ENCODE measurements around the gene CACNA1H. TPM values are rescaled to one million over a fixed set of nuclear protein-coding genes. Genes with fewer than 3 reads are reported as not detected.
"Not testable (repeated sequence)": the region's sequence is repeated elsewhere in the genome, so short reads cannot be mapped to it uniquely, and the experiment has no call there.

CACNA1H gene
- total RNA-seq, 4 donors from 2014 or later, result 133 to 330 (median 173) TPM

GRCh38 chr16:1264345-1265089 is 111.6 kb downstream of the CACNA1H start:
- Histone ChIP-seq H3K4me3 (no peak overlapping the region), H3K27me3 (peaks cover 68% of the 10 kb centered on the region), H3K9me3 (no peaks in the 10 kb centered on the region), H3K36me3 (no peaks in the 10 kb centered on the region), H3K27ac (no peak overlapping the region), H3K4me1 (no peaks in the 10 kb centered on the region)
- no peak for TF ChIP-seq POLR2AphosphoS5 (IDR thresholded peaks at IDR 0.05)
- no peak for TF ChIP-seq POLR2A (IDR thresholded peaks at IDR 0.05)
- no peak for TF ChIP-seq CTCF (IDR thresholded peaks at IDR 0.05)
- WGBS, 2 donors (ENCODE audit: low coverage in 1 of 2), result 82 to 90% methylated on average over 12 to 16 of the region's 16 CpGs
- no peak for ATAC-seq

GRCh38 chr16:1265090-1265630 is 112.3 kb downstream of the CACNA1H start:
- Histone ChIP-seq H3K27me3 (peaks cover 68% of the 10 kb centered on the region), H3K36me3 (no peaks in the 10 kb centered on the region), H3K4me1 (no peaks in the 10 kb centered on the region), H3K27ac (no peak overlapping the region), H3K4me3 (no peak overlapping the region), H3K9me3 (no peaks in the 10 kb centered on the region)
- no peak for ATAC-seq
- no peak for TF ChIP-seq CTCF (IDR thresholded peaks at IDR 0.05)
- TF ChIP-seq POLR2A (IDR thresholded peaks at IDR 0.05), result no peak
- TF ChIP-seq EP300 (IDR thresholded peaks at IDR 0.05), result no peak
- no peak for TF ChIP-seq POLR2AphosphoS5 (IDR thresholded peaks at IDR 0.05)
- WGBS, 2 donors (ENCODE audit: low coverage in 1 of 2), result 80 to 96% methylated on average over 3 to 5 of the region's 13 CpGs

- TF ChIP-seq POLR2AphosphoS5 (IDR thresholded peaks at IDR 0.05) (no peak), CTCF (IDR thresholded peaks at IDR 0.05) (no peak), POLR2A (IDR thresholded peaks at IDR 0.05) (no peak), EP300 (IDR thresholded peaks at IDR 0.05) (no peak)
- no peak overlapping the region for H3K4me3 ChIP-seq
- H3K4me1 ChIP-seq, result no peaks in the 10 kb centered on the region
- no peak overlapping the region for H3K27ac ChIP-seq
- H3K9me3 ChIP-seq, result no peaks in the 10 kb centered on the region
- 80 to 100% methylated on average over 1 of the region's 19 CpGs for WGBS, 2 donors (ENCODE audit: low coverage in 1 of 2)
- H3K27me3 ChIP-seq, result peaks cover 63% of the 10 kb centered on the region
- no peak for ATAC-seq
- H3K36me3 ChIP-seq, result no peaks in the 10 kb centered on the region
These were observed 112.9 kb downstream of the CACNA1H start for GRCh38 chr16:1265826-1266225.

- not testable (repeated sequence) for H3K36me3 ChIP-seq, ATAC-seq, H3K27ac ChIP-seq, H3K9me3 ChIP-seq, H3K4me3 ChIP-seq
- whole genome bisulfite sequencing, 2 donors (ENCODE audit: low coverage in 1 of 2), result 92 to 100% methylated on average over 6 to 7 of the region's 7 CpGs
- H3K27me3 ChIP-seq, result peaks cover 64% of the 10 kb centered on the region
- H3K4me1 ChIP-seq, result peaks cover 0 to 11% (median 3%) of the 10 kb centered on the region in 3 donors
These were observed 116.5 kb downstream of the CACNA1H start for GRCh38 chr16:1269418-1269817.

GRCh38 chr16:1271380-1271723 is 118.4 kb downstream of the CACNA1H start:
- ATAC-seq, result no peak
- H3K4me3 ChIP-seq, result no peak overlapping the region
- H3K27ac ChIP-seq, result no peak overlapping the region
- TF ChIP-seq CTCF (IDR thresholded peaks at IDR 0.05) (no peak), EP300 (IDR thresholded peaks at IDR 0.05) (no peak), POLR2A (IDR thresholded peaks at IDR 0.05) (no peak), POLR2AphosphoS5 (IDR thresholded peaks at IDR 0.05) (no peak)
- H3K27me3 ChIP-seq, result peaks cover 67% of the 10 kb centered on the region
- peaks cover 0 to 8% (median 0%) of the 10 kb centered on the region in 3 donors for H3K9me3 ChIP-seq
- WGBS, 2 donors (ENCODE audit: low coverage in 1 of 2), result 67 to 83% methylated on average over 1 to 7 of the region's 12 CpGs
- H3K4me1 ChIP-seq, result peaks cover 0 to 11% (median 3%) of the 10 kb centered on the region in 3 donors
- H3K36me3 ChIP-seq, result no peaks in the 10 kb centered on the region

Other genes with a start within 250 kb of the CACNA1H start
- gene LMF1, start 182.1 kb upstream of the CACNA1H start, total RNA-seq, result 10 to 100 TPM; 13.7 to 57.3 (median 20.9) TPM
- 1 to 10 TPM; 2.0 to 4.5 (median 3.6) TPM for gene SOX8, start 171.3 kb upstream of the CACNA1H start, total RNA-seq
- gene SSTR5, start 80.4 kb upstream of the CACNA1H start, total RNA-seq, result not detected
- gene C1QTNF8, start 56.9 kb upstream of the CACNA1H start, total RNA-seq, result not detected
- 1 to 10 TPM in 1 of 4 donors, under 1 TPM in 1, not detected in 2; 0.31 to 3.0 TPM for gene TPSG1, start 72.2 kb downstream of the CACNA1H start, total RNA-seq
- 100 to 1,000 TPM in 2 of 4 donors, 10 to 100 TPM in 2; 27.8 to 142 (median 91.8) TPM for gene TPSB2, start 77.1 kb downstream of the CACNA1H start, total RNA-seq
- 10 to 100 TPM; 39.8 to 94.6 (median 63.9) TPM for gene TPSAB1, start 87.6 kb downstream of the CACNA1H start, total RNA-seq
- gene TPSD1, start 103.0 kb downstream of the CACNA1H start, total RNA-seq, result 1 to 10 TPM in 3 of 4 donors, not detected in 1; 2.8 to 6.4 (median 3.7) TPM
- gene UBE2I, start 156.5 kb downstream of the CACNA1H start, total RNA-seq, result 10 to 100 TPM; 53.3 to 95.9 (median 76.9) TPM
- gene BAIAP3, start 180.5 kb downstream of the CACNA1H start, total RNA-seq, result 10 to 100 TPM in 1 of 4 donors, 1 to 10 TPM in 3; 1.1 to 14.2 (median 3.0) TPM
- gene TSR3, start 198.8 kb downstream of the CACNA1H start, total RNA-seq, result 100 to 1,000 TPM in 3 of 4 donors, 10 to 100 TPM in 1; 63.7 to 107 (median 103) TPM
- 10 to 100 TPM; 45.1 to 55.3 (median 50.5) TPM for gene GNPTG, start 198.8 kb downstream of the CACNA1H start, total RNA-seq